HCT116 (cell line): Measurements from ENCODE around the gene SERPINH1.

Experiments used
- CTCF ChIP-seq, 3 experiments: fragments of 200-600 bp in 1 of 3; sonication (generic) in 1 of 3; IDR thresholded peaks in 2 of 3; conservative IDR thresholded peaks in 1 of 3; 2 replicates each; pipeline ENCODE4 v1.5.1; 2012 to 2017; ENCODE audit warnings: low read depth in 2 of 3, low read length in 2 of 3, antibody characterized with exemption in 1 of 3, borderline replicate concordance in 1 of 3, control low read depth in 1 of 3, mild to moderate bottlenecking in 1 of 3, mixed read lengths in 1 of 3, mixed run types in 1 of 3, moderate library complexity in 1 of 3; ENCODE audit not compliant: insufficient read depth in 1 of 3
- EZH2 ChIP-seq: fragments of 200-600 bp; sonication (generic); IDR thresholded peaks from 2 replicates; pipeline ENCODE4 v1.6.1; 2017; ENCODE audit warnings: antibody characterized with exemption, mixed run types
- JUND ChIP-seq: IDR thresholded peaks from 2 replicates; pipeline ENCODE4 v1.6.1; 2012
- POLR2A ChIP-seq: IDR thresholded peaks from 2 replicates; pipeline ENCODE4 v1.7.0; 2011; ENCODE audit warnings: borderline replicate concordance; ENCODE audit not compliant: insufficient read depth, insufficient read length; ENCODE audit errors: extremely low read depth
- POLR2AphosphoS5 ChIP-seq: IDR thresholded peaks from 2 replicates; pipeline ENCODE4 v1.6.1; 2011; ENCODE audit warnings: mild to moderate bottlenecking, low read depth, low read length, moderate library complexity
- RAD21 ChIP-seq: IDR thresholded peaks from 2 replicates; pipeline ENCODE4 v1.6.1; 2012; ENCODE audit warnings: low read depth, mild to moderate bottlenecking
- SP1 ChIP-seq: IDR thresholded peaks from 2 replicates; pipeline ENCODE4 v1.6.1; 2012; ENCODE audit warnings: low read depth
- YY1 ChIP-seq: IDR thresholded peaks from 2 replicates; pipeline ENCODE4 v1.6.1; 2011; ENCODE audit warnings: low read length, low read depth, moderate library complexity, mild to moderate bottlenecking; ENCODE audit not compliant: insufficient replicate concordance; ENCODE audit errors: extremely low read depth
- ZNF274 ChIP-seq: fragments of 200-500 bp; sonication (Bioruptor generic); IDR thresholded peaks from 2 replicates; pipeline ENCODE4 v1.6.1; 2014; ENCODE audit warnings: mild to moderate bottlenecking, low read depth, low read length, inconsistent platforms
- TF ChIP-seq, protein P1 (sequence below): IDR thresholded peaks from 2 replicates; pipeline ENCODE4 v1.6.1; 2012; ENCODE audit warnings: low read depth
- TF ChIP-seq, protein P2 (sequence below): IDR thresholded peaks from 2 replicates; pipeline ENCODE4 v1.6.1; 2012

DNA sequence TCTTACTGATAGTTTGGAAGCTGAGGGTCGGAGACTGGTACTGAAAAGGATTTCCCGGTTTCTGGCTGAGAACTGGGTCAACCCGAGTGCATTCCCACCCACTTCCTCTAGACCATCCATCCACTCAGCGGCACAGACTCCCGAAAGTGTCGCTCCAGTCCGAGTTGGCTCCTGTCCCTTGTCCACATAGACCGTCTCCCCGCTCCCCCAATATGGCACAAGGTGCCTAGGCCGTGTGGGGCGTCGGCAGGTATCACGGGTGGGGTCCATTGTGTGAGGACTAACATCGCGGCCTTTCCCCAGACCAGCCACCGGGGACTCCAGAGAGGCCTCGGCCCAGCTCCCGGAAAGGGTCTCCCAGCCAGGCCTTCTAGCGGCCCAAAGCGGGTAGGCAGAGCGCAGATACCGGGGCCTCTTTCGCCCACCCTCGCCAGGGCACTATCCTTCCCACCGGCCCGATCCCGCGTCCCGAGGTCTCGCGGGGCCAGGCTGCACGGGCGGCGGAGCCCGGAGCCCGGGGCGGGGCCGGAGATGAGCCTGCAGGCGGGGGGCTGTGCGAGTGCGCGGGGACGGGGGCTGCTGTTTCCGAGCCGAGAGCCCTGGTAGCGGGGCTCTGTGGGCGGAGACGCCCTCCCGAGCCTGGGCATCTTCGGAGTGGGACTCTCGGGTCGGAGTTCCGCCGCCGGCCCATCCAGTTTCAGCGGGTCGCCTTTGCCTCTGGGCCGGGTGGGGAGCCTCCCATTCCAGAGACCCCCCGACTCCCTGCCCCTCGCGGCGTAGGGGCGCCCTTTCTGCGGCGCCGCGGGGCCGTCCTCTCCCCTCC, 21.1 kb downstream of the SERPINH1 start:
- no peak for TF ChIP-seq EZH2
- TF ChIP-seq POLR2A = no peak
- TF ChIP-seq CTCF (IDR thresholded peaks at IDR 0.05 in 2 of 3, conservative IDR thresholded peaks at IDR 0.05 in 1 of 3; ENCODE audit: borderline replicate concordance in 1 of 3, insufficient read depth in 1 of 3, low read depth in 2 of 3, low read length in 2 of 3) = peak in 2 of 3 experiments; percentile 25 to 32; a peak in 2 of 6 replicates
- no peak for TF ChIP-seq YY1
- TF ChIP-seq, protein P1, sequence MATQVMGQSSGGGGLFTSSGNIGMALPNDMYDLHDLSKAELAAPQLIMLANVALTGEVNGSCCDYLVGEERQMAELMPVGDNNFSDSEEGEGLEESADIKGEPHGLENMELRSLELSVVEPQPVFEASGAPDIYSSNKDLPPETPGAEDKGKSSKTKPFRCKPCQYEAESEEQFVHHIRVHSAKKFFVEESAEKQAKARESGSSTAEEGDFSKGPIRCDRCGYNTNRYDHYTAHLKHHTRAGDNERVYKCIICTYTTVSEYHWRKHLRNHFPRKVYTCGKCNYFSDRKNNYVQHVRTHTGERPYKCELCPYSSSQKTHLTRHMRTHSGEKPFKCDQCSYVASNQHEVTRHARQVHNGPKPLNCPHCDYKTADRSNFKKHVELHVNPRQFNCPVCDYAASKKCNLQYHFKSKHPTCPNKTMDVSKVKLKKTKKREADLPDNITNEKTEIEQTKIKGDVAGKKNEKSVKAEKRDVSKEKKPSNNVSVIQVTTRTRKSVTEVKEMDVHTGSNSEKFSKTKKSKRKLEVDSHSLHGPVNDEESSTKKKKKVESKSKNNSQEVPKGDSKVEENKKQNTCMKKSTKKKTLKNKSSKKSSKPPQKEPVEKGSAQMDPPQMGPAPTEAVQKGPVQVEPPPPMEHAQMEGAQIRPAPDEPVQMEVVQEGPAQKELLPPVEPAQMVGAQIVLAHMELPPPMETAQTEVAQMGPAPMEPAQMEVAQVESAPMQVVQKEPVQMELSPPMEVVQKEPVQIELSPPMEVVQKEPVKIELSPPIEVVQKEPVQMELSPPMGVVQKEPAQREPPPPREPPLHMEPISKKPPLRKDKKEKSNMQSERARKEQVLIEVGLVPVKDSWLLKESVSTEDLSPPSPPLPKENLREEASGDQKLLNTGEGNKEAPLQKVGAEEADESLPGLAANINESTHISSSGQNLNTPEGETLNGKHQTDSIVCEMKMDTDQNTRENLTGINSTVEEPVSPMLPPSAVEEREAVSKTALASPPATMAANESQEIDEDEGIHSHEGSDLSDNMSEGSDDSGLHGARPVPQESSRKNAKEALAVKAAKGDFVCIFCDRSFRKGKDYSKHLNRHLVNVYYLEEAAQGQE = no peak
- no peak for TF ChIP-seq RAD21
- TF ChIP-seq, protein P2, sequence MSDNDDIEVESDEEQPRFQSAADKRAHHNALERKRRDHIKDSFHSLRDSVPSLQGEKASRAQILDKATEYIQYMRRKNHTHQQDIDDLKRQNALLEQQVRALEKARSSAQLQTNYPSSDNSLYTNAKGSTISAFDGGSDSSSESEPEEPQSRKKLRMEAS = no peak
- TF ChIP-seq POLR2AphosphoS5 = no peak
- TF ChIP-seq SP1 = no peak
- TF ChIP-seq ZNF274 = no peak
- no peak for TF ChIP-seq JUND
